ENCODE measurements around the gene ALDH1B1.

Gene ALDH1B1

DNA sequence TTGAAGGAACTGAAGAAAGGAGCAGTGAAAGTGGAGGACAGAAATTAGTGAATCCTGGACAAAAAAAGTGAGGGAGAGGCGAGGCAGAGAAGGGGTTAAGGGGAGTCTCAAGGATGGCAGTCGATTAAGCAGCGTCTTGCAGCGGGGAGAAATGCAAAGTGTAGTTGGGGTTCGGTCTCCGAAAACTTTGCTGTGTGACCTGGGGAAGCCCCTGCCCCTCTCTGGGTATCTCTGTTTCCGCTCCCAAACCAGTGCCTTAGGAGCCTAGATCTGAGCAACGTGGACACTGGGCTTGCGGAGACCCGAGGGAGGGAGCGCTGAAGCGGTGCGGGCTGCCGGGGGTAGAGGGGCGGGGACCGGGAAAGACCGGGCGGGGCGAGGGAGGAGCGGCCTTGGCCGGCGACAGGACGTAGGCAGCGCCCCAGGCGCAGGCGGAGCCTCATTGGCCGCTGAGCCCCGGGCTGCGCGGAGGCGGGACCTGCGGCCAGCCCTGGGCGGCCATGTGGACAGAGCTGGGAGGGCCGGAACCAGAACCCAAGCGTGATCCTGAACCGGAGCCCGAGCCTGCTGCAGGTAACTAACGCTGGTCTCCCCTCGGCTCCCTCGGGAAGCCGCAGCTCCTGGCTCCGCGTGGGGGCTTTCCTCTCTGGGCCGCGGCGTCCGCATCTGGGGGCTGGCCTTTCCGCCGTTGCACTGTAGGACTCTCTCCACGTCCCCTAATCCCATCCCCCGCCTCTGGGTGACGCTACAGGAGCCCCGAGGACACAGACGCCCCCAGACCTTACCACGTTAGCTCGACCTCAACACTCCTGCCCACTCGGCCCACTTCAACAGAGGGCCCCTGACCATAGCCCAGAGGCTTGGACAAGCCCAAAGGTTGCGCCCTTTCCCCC is at the start of gene ALDH1B1:
ALDH1B1 (plus strand) TSS at position 468 of the 893 bp plus-strand sequence. CDS start 3,047 bp downstream, outside the sequence.
- peak; percentile 91 for DNase-seq

DNA sequence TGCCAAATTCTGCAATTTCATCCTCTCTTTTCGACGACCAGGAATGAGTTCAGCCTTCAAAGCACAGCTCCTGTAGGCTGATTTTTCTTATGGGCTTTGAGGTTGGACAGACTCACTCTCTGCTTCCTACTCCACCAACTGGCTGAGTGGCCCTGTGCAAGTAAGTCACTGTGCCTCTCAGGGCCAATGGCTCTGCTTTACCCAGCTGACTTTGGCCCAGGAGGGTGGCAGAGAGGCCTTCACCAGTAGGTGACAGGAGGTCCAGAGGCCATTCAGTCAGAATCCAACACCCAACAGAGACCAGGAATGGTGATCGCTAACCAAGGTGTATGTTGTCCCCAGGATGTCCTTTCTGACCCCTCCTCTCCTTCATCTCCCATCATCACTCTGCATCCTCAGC is 49.5 kb upstream of the ALDH1B1 start:
- DNase-seq = no peak

DNA sequence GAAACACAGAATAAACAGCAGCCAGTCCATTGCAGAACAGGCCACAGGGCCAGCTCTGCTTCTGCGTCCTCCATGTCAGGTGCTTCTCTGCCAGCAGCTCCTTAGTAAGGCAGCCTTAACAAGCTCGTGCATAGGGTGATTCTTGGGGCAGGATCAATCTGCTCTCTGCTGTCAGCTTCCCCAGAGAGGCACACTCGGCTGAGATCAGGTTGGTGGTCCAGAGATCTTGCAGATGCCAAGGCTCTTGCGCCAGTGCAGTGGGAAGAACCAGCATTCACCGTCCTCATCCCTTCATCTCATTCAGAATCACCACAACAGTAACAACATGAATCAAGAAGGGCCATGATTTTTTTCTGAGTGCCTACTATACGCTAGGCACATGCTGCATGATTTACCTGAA is 49.0 kb upstream of the ALDH1B1 start:
- DNase-seq = no peak

DNA sequence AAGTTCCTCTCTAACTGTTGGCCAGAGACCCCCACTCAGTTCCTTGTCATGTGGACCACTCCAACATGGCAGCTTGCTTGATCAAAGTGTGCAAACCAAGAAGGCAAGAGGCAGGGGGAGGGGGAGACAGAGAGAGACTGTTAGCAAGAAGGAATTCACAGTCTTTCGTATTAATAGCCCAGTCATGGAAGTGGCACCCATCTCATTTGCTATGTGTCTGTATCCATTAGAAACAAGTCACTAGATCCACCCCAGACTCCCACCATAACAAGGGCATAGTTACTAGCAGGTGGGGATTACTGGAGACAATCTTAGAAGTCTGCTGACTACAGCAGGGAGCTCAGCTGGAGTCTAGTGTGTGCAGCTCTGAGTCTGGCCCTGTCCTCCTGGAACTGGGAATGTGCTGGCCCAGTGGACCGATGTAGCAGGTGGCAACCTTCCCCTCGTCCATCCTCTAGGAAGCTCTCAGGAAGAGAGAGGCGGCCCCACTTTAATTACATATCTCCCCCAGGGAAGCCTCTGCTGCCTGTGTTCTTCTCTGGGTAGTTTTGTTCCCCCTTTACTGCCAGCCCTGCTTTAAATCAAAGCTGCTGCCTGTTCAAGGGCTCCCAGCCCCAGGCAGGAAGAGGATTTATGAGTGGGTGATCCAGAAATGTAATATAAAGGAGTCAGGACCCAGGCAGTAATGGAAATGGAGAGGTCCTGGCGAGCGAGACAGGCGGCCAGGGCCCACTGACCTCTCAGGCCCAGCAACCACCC is 47.8 kb upstream of the ALDH1B1 start:
- no peak for DNase-seq

DNA sequence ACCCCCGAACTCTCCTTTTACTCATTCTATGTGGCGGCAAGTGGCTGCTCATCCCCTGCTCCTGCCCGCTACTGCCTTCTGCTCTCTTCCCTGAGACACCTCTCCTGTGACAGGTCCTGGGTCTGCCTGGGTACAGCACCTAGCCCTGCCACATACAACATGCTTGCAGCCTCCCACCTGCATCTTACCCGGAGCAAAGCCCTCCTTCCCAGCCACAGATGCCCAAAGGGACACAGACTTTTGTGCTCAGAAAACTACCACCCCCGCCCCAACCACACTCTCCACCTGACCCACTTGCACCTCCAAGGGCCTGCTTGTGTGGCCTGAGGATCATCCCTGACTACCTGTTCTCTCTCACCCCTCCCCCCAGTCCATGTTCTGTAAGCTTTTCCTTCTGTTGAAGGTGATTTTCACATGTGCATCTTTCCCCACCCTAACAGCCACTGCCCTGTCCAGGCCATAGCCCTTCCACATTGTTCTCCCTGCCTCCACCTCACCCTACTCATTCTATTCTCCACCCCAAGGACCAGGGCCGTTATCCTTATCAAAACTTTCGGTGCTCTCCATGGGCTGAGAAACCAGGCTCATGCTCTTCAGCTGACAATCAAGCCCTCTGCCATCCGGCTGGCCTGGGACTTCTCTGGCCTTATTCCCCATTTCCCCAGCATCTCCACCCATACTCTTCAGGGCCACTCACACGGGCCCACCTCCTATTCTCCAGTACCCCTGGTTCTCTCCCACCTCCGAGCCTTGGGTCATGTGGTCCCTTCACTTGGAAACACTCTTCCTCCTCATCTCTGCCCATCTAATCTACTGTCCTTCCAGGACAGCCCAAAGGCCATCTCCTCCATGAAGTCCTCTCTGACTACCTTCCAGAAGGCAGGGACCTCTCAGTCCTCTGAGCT is 46.4 kb upstream of the ALDH1B1 start:
- DNase-seq = no peak

DNA sequence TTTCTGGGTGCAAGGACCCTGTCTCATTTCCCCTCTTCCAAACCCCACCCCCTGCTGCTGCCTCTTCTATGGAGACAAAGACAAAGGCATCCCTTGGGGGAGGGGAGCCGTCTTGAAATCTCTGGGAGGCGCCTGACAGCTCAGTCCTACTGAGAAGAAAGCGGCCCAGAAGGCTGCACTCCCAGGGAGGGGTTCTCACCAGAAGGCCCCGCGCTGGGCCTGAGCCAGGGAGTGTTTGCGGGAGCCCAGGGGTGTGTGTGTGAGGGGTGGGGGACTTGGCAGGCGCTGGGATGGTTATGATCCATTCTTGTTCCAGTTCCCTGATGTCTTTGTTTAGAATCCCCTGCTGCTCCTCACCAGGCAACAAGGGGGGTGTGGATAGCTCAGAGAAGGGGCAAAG is 45.7 kb upstream of the ALDH1B1 start:
- DNase-seq = no peak

DNA sequence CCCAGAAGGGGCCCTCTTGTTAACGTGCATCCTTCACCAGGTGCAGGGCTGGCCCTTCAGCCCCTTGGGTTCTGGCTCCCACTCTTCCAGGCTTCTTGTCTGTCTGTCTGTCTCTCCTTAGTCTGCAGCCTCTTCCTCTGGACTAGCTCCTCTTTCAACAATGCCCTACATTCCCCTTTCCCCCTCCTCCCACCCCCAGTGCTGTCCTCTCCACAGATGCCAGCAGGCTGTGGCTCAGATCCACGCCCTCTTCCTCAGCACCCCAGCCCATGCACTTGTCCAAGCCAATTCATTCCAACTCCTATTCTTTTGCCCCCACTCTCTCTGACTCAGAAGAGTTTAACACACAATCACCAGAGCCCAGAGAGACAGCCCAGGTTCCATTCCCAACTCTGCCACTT is 45.2 kb upstream of the ALDH1B1 start:
- DNase-seq = no peak

DNA sequence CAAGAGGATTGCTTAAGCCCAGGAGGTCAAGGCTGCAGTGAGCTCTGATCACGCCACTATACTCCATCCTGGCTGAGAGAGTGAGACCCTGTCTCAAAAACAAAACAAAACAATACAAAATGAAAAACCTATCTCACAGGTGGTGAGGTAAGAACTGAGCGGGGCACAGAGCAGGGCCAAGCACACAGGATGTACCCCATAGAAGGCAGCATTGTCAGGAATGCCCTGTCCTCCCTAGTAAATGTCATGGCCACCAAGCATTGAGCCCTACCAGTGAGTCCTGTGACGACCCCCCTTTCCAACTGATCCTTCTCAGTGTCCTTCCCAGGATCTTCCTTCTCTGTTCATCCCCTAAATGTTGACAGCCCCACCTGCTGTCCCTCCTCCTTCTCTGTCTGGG is 44.6 kb upstream of the ALDH1B1 start:
- no peak for DNase-seq

DNA sequence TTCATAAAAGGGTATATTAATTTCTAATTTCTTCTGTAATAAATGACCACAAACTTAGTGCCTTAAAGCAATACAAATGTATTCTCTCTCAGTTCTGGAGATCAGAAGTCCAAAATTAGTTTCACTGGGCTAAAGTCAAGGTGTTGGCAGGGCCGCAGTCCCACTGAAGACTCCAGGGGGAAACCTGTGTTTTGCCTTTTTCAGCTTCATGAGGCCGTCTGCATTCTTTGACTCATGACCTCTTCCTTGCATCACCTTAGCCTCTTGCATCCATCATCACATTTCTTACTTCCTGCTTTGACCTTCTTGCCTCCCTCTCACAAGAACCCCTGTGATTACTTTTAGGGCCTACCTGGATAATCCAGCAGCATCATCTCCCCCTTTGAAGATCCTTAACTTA is 42.0 kb upstream of the ALDH1B1 start:
- no peak for DNase-seq

DNA sequence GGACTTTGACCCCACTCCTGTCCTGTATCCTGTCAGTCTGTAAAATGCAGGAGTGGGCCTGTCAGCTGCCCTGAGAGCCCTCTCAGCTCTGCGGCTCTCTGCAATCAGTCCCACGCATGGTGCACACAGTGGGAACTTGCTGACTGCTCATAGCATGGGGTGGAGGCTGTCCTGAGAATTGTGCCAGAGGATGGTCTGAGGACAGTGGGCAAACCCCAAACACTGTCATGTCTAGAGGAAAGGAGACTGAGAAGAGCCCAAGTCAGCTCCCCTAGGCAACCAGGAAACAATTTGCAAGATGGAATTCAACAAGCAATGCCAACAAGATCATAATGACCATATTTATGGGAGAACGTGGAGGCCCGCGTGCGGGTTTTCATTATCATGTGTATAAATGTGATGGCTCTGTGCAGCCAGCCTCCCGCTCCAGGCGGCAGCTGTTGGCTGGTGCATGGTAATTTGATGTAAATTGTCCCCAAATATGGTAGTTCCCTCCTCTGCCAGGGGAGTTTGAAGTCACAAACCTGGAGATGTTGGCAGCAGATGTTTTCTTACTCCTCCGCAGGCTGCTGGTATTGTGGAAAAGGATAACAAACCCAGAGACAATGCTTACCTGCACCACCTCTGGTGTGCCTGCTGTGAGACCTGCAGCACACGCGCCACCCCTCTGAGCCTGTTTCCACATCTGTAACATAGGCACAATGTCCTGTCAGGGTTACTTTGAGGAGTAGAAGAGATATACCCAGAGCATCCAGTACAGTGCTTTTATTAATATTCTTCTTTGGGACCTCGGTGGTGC is 39.8 kb upstream of the ALDH1B1 start:
- no peak for DNase-seq

DNA sequence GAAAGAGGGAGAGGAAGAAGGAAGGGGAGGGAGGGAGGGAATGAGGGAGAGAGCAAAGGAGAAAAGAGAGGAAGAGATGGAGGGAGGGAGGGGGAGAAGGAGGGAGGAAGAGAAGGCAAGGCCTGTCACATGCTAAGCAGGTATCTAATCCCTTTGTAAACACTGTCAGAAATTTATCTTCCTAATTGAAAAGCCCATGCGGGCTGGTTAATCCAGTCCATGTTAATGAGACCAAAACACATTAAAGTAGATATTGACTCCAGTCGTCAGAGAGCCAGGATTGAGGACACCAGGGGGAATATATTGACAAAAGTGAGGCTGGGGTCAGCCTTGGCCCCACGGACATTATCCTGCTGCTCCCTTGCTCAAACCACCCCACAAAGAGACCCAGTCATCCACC is 37.4 kb upstream of the ALDH1B1 start:
- DNase-seq = no peak

DNA sequence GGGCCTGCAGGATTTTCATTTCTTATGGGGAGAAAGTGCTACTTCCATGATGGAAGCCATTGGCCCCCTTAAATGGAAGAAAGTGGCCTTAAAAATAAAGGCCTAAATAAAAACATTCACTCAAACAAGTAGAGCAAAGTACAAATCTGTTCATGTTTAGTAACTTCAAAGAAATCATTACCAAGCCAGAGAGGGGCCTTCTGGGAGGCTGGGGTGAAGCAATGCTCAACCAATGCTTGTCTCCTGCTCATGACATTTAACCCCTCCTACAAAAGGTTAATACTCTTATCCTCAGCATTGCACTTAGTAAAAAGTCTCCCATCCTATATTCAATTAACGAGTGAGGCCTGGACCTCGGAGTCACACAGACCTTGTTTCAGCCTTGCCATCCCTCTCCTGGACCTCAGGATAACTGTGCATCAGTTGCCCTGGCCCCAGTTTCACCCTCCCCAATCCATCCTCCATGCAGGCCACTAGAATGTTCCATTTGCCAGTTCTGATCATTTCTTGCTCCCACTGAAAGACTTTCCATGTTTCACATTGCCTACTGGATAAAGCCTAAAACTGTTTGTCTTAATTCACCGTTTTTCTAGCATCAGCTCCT is 36.9 kb upstream of the ALDH1B1 start:
- DNase-seq = no peak

DNA sequence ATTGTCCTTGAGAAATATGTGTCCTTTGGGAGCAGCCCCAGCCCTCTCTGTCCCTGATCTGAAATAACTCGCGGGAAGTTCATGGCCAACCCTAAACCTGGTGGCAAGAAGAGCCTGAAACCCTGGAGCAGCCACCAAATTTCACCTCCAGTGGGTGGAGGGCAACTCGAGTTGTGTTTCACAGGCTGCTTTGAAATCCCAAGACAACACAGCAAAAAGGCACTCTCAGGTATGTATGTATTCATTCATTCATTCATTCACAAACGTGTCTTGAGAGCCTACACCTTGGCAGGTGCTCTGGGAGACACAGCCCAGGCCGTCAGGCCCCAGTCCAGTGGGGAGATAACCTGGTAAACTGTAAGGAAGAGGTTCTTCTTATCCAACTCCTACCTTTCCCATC is 35.7 kb upstream of the ALDH1B1 start:
- no peak for DNase-seq

DNA sequence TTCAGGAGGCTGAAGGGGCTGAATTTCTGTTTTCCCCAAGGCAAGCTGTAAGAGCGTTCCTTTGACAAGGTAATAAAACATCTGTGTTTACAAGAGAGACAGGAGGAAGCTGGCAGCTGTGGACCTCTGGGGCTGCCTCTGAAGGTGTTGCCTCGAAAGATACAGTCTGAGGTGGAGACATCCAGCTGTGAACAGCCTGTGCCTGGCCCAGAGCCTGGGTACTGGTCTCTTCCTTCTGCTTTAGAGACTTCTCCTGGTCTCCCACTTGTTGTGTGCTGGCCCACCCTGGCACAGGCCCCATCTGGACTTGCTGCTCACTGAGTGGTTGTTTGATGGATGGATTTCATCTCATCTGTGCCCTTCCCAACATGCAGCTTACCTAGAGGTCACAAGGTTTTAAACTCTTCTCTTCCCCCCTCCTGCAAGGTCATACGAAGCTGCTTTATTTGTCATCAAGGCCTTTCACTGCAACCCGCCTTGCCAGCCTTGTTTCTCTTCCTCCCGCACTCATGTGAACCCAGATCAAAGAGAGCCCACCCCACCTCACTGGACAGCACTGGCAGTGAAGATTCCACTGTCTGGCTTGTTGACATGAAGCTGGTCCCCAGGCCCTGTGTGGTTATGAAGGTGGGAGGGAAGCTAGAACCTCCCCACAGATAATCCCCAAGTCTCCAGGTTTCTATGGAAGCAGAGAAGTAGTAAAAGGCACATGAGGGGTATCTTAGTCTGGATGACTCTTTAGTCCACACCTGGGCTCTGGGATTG is 35.0 kb upstream of the ALDH1B1 start:
- no peak for DNase-seq

DNA sequence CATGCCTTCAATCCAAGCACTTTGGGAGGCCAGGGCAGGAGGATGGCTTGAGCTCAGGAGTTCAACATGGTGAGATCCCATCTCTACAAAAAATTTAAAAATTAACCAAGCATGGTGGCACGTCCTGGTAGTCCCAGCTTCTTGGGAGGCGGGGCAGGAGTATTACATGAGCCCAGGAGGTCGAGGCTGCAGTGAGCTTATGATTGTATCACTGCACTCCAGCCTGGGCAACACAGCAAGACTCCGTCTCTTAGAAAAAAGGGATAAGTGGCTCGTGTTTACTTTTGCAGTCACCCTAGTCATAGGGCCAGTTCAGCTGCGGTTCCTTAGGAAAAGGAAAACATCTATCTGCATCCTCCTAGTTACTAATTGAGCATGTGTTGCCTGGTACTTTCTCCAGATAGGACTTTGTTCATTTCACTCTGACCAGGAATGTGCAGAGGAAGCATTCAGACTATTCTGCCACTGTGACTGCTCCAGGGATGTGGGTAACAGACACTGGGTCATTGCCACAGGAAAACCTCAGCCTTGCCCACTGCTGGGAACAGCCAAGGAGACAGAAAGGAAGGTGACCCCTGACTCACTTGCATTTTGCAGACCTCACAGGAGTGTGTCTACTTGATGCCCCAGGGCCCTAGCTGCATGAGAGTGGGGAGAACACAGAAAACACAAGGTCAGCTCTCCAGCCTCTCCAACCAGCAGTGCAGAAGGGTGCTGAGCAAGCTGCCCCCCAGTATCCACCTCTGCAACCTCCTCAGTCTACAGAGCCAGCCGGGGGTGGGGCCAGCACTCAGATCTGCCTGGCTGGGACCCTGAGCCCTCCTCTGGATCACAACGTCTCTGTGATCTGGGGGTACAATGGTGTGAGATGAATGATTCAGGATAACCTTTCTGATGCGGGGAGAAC is 33.9 kb upstream of the ALDH1B1 start:
- DNase-seq = no peak

DNA sequence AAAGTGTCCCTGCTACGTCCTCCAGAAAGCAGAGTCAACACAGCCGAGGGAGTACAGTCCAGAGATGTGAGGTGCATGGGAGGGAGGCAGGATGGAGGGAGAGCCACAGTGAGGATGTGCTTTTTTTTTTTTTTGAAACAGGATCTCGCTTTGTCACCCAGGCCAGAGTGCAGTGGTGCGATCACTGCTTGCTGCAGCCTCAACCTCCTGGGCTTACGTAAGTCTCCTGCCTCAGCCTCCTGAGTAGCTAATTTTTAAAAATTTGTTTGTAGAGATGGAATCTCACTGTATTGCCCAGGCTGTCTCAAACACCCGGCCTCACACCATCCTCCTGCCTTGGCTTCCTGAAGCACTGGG is 33.2 kb upstream of the ALDH1B1 start:
- no peak for DNase-seq

DNA sequence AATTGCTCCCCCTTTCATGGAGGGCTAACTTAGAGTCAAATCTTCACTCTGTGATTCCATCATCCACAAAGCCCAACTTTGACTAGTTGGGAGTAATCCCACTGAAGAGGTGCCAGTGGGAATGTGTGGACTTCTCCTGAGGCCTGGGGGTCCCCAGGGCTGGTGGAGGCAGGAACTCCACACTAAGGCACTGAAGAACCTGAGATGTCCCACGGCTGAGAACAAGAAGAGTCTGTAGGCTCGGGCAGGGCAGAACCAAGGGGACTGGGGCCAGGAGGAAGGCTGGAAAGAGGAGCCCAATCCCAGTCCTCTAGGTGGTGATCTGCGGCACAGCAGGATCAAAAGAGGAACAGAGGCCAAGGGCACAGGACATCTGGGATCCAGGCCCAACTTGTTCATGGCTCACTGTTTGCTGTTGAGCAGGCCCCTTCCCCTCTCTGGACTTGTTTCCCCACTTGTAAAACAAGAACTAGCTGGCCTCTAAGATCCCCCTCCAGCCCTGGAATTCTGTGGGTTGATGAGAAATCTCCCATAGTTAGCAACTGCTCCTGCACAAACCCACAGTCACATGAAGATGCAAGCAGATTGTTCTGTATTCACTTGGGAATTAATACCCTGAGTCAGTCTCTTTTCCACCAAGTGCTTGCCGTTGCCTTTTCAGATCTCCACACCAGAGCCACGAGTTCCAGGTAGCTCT is 32.7 kb upstream of the ALDH1B1 start:
- DNase-seq = no peak

DNA sequence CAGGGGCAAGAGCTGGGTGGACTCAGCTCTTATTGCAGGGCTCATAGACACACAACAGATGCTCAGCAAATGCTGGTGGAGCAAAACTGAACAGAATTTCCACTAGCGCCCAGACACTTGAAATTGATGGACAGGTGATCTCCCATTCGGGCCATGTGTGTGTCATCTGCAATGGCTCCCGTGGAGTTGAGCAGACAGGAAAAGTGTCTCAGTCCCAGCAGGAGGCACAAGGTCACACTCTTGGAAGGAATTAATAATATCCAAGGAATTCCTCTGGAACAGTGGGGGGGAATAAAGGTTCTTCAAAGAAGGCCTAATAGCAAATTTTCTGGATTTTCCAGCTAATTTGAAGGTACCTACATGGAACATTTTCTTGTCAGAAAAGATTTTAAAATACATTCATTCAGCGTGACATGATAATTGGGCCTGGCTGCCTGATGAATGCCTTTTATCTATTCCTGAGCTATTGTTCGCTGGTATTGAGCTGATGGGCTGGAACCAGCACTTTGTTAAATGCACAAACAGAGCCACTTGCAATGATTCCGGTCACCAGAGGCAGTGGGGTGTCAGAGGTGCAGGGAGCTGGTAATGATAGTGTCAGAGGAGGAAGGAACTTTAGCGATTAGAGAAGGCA is 31.5 kb upstream of the ALDH1B1 start:
- no peak for DNase-seq

DNA sequence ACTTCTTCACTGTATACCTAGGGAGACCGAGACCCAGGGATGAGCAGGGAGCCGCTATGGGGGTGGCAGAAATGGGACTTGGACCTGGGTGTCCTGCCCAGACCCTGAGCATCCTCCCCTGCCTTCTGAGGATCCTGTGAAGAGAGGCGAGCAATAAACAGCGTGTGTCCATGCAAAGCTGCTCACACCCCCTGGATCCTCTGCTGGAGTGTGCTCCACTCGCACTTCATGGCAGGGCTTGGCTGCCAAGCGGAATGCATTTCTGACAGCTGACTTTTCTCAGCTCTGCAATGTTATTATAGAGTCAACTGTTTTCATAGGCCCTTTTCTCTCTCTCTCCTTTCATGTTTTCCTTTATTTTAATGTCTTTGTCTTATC is 31.0 kb upstream of the ALDH1B1 start:
- DNase-seq = no peak

Data from activated CD4-positive, alpha-beta T cell treated with anti-CD3 and anti-CD28 coated beads, Interleukin-2, Interleukin-6, amounts not matched to agents 100 ng/mL and 50 ng/mL, durations not matched to agents 16 hours and 8 hours (primary cell).